Activated CD8-positive, alpha-beta T cell treated with anti-CD3 and anti-CD28 coated beads for 36 hours (primary cell): Measurements from ENCODE around the gene IL20. TPM values are rescaled to one million over a fixed set of nuclear protein-coding genes. Genes with fewer than 3 reads are reported as not detected.

Source experiments
- ATAC-seq: fragments of 200-7000 bp; cut with Tn5 transposase; one replicate; pipeline ENCODE4 v1.10.0; 2021; ENCODE audit warnings: mild to moderate bottlenecking, moderate library complexity
- CTCF ChIA-PET: fragments of 350-600 bp; sonication (Branson Sonifier 250); formaldehyde crosslinking; loops from one replicate; lab custom pipeline; 2021; ENCODE audit warnings: antibody characterized with exemption; lab: Charles Lee
- POLR2A ChIA-PET: fragments of 350-600 bp; sonication (Branson Sonifier 250); formaldehyde crosslinking; loops from one replicate; lab custom pipeline; 2021; ENCODE audit warnings: antibody characterized with exemption; lab: Charles Lee
- DNase-seq: peaks from one replicate; pipeline ENCODE4 v3.0.0-alpha.2; 2020
- H3K27ac Mint-ChIP-seq: one replicate; pipeline ENCODE4 v1.8.0; 2021; ENCODE audit warnings: mild to moderate bottlenecking, mixed read lengths
- H3K27me3 Mint-ChIP-seq: one replicate; pipeline ENCODE4 v1.8.0; 2021; ENCODE audit warnings: mixed read lengths
- H3K36me3 Mint-ChIP-seq: one replicate; pipeline ENCODE4 v1.8.0; 2021; ENCODE audit warnings: low read depth, mixed read lengths
- H3K4me1 Mint-ChIP-seq: one replicate; pipeline ENCODE4 v1.8.0; 2021; ENCODE audit warnings: low read depth, mixed read lengths
- H3K4me3 Mint-ChIP-seq: one replicate; pipeline ENCODE4 v1.8.0; 2021; ENCODE audit warnings: mild to moderate bottlenecking, moderate library complexity, mixed read lengths
- H3K9me3 Mint-ChIP-seq: one replicate; pipeline ENCODE4 v1.8.0; 2021; ENCODE audit warnings: mixed read lengths
- intact Hi-C: fragments of 100-400 bp; cut with micrococcal nuclease; formaldehyde crosslinking; loops from one replicate; pipeline ENCODE4 v1.10.0; 2022
- total RNA-seq, 2 experiments: library from RNA; stranded (reverse); gene quantifications; one replicate each; pipeline ENCODE4 v1.2.3, GENCODE V29; 2021
- TF ChIP-seq, protein P1 (sequence below): fragments of 200-600 bp; IDR thresholded peaks from one replicate; pipeline ENCODE4 v1.8.0; 2022; ENCODE audit warnings: antibody characterized with exemption, mild to moderate bottlenecking

The IL20 gene
- total RNA-seq, 2 experiments from 2014 or later = not detected

DNA sequence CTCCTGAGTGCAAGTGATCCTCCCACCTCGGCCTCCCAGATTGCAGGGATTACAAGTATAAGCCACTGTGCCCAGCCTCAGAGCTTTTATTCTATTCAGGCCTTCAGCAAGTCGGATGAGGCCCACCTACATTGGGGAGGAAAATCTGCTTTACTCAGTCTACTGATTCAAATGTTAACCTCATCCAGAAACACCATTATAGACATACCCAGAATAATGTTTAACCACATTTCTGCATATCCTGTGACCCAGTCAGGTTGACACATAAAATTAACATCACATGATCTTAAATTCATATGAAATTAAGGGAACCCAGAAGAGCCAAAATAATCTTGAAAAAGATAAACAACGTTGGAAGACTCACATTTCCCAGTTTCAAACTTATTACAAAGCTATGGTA lies 14.9 kb downstream of the IL20 start:
- Mint-ChIP-seq H3K4me1 (peaks cover 3% of the 10 kb centered on the region), H3K27ac (no peak overlapping the region), H3K36me3 (peaks cover 13% of the 10 kb centered on the region), H3K9me3 (peaks cover 28% of the 10 kb centered on the region), H3K4me3 (no peak overlapping the region), H3K27me3 (no peaks in the 10 kb centered on the region)
- no peak for DNase-seq
- ChIA-PET POLR2A (no interaction called here), CTCF (interaction anchor here (0.9 to 5.3 kb wide), 9 partner anchors 15 to 216 kb away, joined by 3 to 40 read pairs (median 5); partner anchors contain the start of gene IL20)
- TF ChIP-seq, protein P1, sequence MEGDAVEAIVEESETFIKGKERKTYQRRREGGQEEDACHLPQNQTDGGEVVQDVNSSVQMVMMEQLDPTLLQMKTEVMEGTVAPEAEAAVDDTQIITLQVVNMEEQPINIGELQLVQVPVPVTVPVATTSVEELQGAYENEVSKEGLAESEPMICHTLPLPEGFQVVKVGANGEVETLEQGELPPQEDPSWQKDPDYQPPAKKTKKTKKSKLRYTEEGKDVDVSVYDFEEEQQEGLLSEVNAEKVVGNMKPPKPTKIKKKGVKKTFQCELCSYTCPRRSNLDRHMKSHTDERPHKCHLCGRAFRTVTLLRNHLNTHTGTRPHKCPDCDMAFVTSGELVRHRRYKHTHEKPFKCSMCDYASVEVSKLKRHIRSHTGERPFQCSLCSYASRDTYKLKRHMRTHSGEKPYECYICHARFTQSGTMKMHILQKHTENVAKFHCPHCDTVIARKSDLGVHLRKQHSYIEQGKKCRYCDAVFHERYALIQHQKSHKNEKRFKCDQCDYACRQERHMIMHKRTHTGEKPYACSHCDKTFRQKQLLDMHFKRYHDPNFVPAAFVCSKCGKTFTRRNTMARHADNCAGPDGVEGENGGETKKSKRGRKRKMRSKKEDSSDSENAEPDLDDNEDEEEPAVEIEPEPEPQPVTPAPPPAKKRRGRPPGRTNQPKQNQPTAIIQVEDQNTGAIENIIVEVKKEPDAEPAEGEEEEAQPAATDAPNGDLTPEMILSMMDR = no peak
- intact Hi-C loops = no loop called here
- peak; percentile 56 for ATAC-seq

DNA sequence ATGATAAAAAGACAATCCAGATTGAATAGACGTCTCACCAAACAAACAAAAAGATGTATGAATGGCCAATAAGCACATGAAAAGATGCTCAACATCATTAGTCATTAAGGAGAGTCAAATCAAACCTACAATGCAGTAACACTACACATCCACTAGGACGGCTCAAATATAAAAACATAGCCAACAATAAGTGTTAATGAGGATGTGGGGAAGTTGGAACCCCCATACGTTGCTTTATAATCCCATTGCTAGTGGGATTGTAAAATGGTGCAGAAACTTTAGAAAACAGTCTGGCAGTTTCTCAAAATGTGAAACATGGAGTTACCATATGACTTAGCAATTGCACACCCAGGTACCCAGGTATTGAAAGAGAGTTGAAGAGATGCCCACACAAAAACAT lies 17.1 kb downstream of the IL20 start:
- TF ChIP-seq, protein P1 = peak; percentile 36
- Mint-ChIP-seq H3K27me3 (no peaks in the 10 kb centered on the region), H3K4me1 (peaks cover 3% of the 10 kb centered on the region), H3K36me3 (peaks cover 4% of the 10 kb centered on the region), H3K4me3 (no peak overlapping the region), H3K9me3 (peaks cover 15% of the 10 kb centered on the region), H3K27ac (no peak overlapping the region)
- POLR2A ChIA-PET = no interaction called here
- DNase-seq = no peak
- no peak for ATAC-seq
- intact Hi-C loops = no loop called here
- CTCF ChIA-PET = interaction anchor here (1.0 to 3.0 kb wide), 5 partner anchors 10 to 99 kb away, joined by 3 to 25 read pairs (median 14); partner anchors contain the start of gene IL20

DNA sequence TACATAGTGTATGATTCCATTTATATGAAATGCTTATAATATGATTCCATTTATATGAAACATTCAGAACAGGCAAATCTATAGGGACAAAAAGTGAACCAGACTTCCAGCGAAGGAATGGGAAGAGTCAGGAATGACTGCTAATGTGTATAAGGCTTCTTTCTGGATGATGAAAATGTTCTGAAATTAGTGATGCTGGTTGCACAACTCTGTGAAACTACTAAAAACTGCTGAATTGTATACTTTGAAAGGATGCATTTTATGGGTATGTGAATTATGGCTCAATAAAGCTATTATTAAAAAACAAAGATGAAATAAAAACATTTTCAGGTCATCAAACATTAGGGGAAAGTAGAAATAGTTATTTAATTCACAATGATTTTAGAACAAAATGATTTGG lies 17.7 kb downstream of the IL20 start:
- ChIA-PET CTCF (interaction anchor here (0.9 to 3.0 kb wide), 17 partner anchors 9 to 149 kb away, joined by 3 to 25 read pairs (median 9); partner anchors contain the start of gene IL20), POLR2A (no interaction called here)
- H3K27me3 Mint-ChIP-seq = no peaks in the 10 kb centered on the region
- peaks cover 3% of the 10 kb centered on the region for H3K4me1 Mint-ChIP-seq
- TF ChIP-seq, protein P1 = no peak
- DNase-seq = no peak
- H3K27ac Mint-ChIP-seq = no peak overlapping the region
- H3K36me3 Mint-ChIP-seq = peaks cover 4% of the 10 kb centered on the region
- H3K9me3 Mint-ChIP-seq = peaks cover 11% of the 10 kb centered on the region
- intact Hi-C loops = no loop called here
- no peak overlapping the region for H3K4me3 Mint-ChIP-seq
- ATAC-seq = no peak

DNA sequence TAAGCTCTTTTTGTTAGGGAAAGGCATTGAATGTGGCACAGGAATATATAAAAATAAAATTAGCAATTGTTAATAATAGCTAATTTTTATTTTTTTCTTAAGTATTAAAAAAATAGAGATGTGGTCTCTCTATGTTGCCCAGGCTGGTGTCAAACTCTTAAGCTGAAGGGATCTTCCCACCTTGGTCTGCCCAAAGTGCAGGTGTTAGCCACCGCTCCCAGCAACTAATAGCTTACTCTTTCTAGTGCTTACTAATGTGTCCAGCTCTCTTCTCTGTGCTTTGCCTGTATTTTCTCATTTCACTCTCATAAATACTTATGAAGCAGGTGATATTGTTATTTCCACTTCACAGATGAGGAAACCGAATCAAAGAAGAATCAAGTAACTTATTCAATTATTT lies 18.5 kb downstream of the IL20 start:
- Mint-ChIP-seq H3K27me3 (no peaks in the 10 kb centered on the region), H3K4me3 (no peak overlapping the region), H3K36me3 (peaks cover 4% of the 10 kb centered on the region), H3K9me3 (peaks cover 6% of the 10 kb centered on the region), H3K27ac (no peak overlapping the region), H3K4me1 (peaks cover 6% of the 10 kb centered on the region)
- POLR2A ChIA-PET = interaction anchor here (1.1 kb wide), 1 partner anchor 12 kb away, joined by 4 read pairs; no protein-coding TSS in a partner anchor
- intact Hi-C loops = no loop called here
- DNase-seq = no peak
- CTCF ChIA-PET = interaction anchor here (0.8 to 3.0 kb wide), 18 partner anchors 8 to 149 kb away, joined by 3 to 25 read pairs (median 7); partner anchors contain the start of gene IL20
- ATAC-seq = no peak
- TF ChIP-seq, protein P1 = no peak

DNA sequence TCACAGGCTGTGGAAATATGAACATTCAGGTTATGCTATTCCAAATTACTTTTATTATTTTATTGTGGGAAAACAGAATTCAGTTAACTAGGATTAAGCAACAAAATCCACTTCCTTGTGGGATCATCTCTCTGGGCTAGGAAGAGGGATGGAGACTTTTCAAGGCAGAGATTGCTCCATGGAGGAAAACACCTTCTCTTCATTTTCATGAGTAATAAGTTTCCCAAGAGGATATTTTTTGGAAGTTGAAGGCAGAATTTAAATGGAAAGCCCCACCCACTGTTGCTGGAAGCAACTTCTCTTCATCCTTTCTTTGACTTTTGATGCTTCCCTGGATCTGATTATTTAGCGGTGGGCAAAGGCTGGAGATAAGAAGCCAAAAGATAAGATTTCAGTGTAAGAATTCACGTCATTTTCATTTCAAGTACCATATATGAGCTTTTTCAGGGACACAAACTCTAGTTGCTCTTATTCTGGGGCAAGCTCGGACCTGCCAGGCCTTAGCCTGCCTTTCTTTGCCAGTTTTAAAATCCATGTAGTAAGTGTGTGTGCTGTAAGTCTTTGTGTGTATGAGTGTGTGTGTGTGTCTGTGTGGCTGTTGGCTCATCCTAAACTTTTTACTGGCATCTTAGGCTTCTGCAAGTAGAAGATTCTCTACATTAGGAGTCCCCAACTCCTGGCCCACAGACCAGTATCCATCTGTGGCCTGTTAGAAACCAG lies 20.1 kb downstream of the IL20 start:
- DNase-seq (no peak), ATAC-seq (no peak)
- no peaks in the 10 kb centered on the region for H3K27me3 Mint-ChIP-seq
- peaks cover 18% of the 10 kb centered on the region for H3K4me1 Mint-ChIP-seq
- H3K9me3 Mint-ChIP-seq = no peaks in the 10 kb centered on the region
- intact Hi-C loops = no loop called here
- no peak overlapping the region for H3K27ac Mint-ChIP-seq
- no peaks in the 10 kb centered on the region for H3K36me3 Mint-ChIP-seq
- H3K4me3 Mint-ChIP-seq = no peak overlapping the region
- TF ChIP-seq, protein P1 = no peak
- ChIA-PET CTCF (interaction anchor here (0.8 to 3.0 kb wide), 11 partner anchors 20 to 167 kb away, joined by 3 to 25 read pairs (median 5); partner anchors contain the start of gene IL20), POLR2A (no interaction called here)
